Cardiac muscle cell (in vitro differentiated cells and primary cell): ENCODE measurements around the gene SLC12A7. TPM values are rescaled to one million over a fixed set of nuclear protein-coding genes. Genes with fewer than 3 reads are reported as not detected.

Experiments used
- DNase-seq, 2 donors: peaks; one replicate each; pipeline versions ENCODE4 v3.0.0 to v3.0.0-alpha.2; 2010 to 2017; ENCODE audit warnings: low read depth in 1 of 2, low spot score in 1 of 2
- H3K27ac ChIP-seq: fragments of 200-600 bp; sonication (generic); 2 replicates; pipeline ENCODE4 v1.5.1; 2016
- H3K27me3 ChIP-seq: fragments of 200-600 bp; sonication (generic); 2 replicates; pipeline ENCODE4 v1.6.0; 2016; ENCODE audit warnings: control low read depth
- H3K36me3 ChIP-seq: fragments of 200-600 bp; sonication (generic); 2 replicates; pipeline ENCODE4 v1.5.1; 2016; ENCODE audit warnings: control low read depth
- H3K4me1 ChIP-seq: fragments of 200-600 bp; sonication (generic); 2 replicates; pipeline ENCODE4 v1.8.1; 2017; ENCODE audit warnings: low read depth, mild to moderate bottlenecking, mixed run types
- H3K4me3 ChIP-seq: fragments of 200-600 bp; sonication (generic); 2 replicates; pipeline ENCODE4 v1.5.1; 2016; ENCODE audit warnings: mild to moderate bottlenecking
- H3K9me3 ChIP-seq: fragments of 200-600 bp; sonication (generic); 2 replicates; pipeline ENCODE4 v1.5.1; 2017; ENCODE audit warnings: low read depth, mild to moderate bottlenecking, control low read depth
- CTCF ChIP-seq: IDR thresholded peaks from 2 replicates; pipeline ENCODE4 v1.5.1; 2012; ENCODE audit warnings: low read depth, mild to moderate bottlenecking, low read length
- polyA plus RNA-seq: library from polyadenylated mRNA; unstranded; fragments of >200 nt; fragmentation: Nextera tagmentation; extraction: Ambion mirVana; gene quantifications from 2 replicates; pipeline ENCODE4 v1.2.1, GENCODE V29; 2016
- total RNA-seq: library from RNA; depleted of rRNA; stranded (reverse); fragments of >200 nt; gene quantifications from 2 replicates; pipeline ENCODE4 v1.2.3, GENCODE V29; 2016

SLC12A7 gene
- total and polyA plus RNA-seq, 2 experiments from 2014 or later = 14.1 to 29.9 TPM

DNA sequence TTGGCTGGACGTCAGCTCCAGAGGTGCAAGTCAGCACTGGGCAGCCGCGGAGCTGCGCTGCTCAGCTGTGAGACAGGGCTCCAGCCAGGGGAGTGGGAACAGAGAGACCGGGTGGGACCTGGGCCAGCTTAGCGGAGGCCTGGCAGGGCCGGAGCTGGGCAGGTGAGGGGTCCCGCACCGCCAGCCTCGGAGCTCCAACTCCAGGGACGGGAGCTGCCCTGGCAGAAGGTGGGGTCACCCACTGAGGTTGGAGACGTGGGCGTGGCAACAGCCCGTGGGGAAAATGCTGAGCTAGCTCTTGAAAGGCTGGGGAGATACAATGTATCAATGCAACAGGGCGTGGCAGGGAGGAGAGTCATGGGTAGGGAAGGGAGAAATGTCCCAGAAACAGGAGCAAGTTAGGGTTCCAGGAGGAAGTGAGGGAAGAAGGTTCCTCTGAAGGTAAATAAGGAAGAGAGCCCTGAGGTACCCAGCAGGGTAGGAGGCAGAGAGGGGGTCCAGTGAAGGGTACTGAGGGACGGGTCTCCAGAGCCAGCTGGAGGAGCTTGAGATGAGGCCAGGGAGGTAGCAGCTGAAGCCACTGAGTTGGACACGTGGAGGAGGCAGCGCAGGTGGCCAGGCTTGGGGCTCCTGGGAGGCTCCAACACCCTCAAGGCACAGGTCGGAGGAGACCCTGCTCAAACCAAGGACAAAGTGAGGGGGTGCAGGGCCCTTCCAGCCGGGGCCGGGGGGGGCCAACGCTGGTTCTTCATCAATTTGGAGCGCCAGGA lies 104.0 kb downstream of the SLC12A7 start:
- H3K9me3 ChIP-seq = no peaks in the 10 kb centered on the region
- no peak for DNase-seq
- peaks cover 2% of the 10 kb centered on the region for H3K4me1 ChIP-seq
- H3K27me3 ChIP-seq = peaks cover 55% of the 10 kb centered on the region
- no peak overlapping the region for H3K4me3 ChIP-seq
- TF ChIP-seq CTCF = no peak
- H3K36me3 ChIP-seq = no peaks in the 10 kb centered on the region
- no peak overlapping the region for H3K27ac ChIP-seq

- DNase-seq = no peak
- no peak overlapping the region for H3K4me3 ChIP-seq
- H3K36me3 ChIP-seq = no peaks in the 10 kb centered on the region
- no peaks in the 10 kb centered on the region for H3K9me3 ChIP-seq
- no peak overlapping the region for H3K27ac ChIP-seq
- H3K27me3 ChIP-seq = peaks cover 55% of the 10 kb centered on the region
- peaks cover 2% of the 10 kb centered on the region for H3K4me1 ChIP-seq
- no peak for TF ChIP-seq CTCF
Observed at GRCh38 chr5:1007221-1007680, 104.6 kb downstream of the SLC12A7 start.

DNA sequence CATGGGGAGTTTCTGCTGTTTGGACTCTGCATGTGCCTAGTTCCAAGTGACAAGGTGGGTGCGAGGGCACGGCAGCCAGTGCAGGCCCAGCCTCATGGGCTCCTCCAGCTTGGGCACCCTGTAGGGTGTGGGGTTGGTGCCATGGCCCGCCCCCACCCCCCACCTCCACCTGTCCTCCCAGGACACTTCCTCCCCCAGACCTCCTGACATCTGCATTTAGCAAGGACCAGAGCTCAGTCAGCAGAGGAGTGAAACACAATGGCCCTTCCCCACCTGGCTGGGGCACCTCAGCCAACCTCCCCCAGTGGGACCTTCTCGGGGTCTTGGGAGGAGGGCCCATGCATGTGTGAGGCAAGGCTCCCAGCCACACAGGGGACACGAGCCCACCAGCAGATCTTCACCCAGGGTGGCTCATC lies 105.2 kb downstream of the SLC12A7 start:
- H3K9me3 ChIP-seq = no peaks in the 10 kb centered on the region
- no peaks in the 10 kb centered on the region for H3K36me3 ChIP-seq
- H3K4me3 ChIP-seq = no peak overlapping the region
- no peak for DNase-seq
- peaks cover 55% of the 10 kb centered on the region for H3K27me3 ChIP-seq
- no peak overlapping the region for H3K27ac ChIP-seq
- H3K4me1 ChIP-seq = peaks cover 2% of the 10 kb centered on the region
- TF ChIP-seq CTCF = no peak

DNA sequence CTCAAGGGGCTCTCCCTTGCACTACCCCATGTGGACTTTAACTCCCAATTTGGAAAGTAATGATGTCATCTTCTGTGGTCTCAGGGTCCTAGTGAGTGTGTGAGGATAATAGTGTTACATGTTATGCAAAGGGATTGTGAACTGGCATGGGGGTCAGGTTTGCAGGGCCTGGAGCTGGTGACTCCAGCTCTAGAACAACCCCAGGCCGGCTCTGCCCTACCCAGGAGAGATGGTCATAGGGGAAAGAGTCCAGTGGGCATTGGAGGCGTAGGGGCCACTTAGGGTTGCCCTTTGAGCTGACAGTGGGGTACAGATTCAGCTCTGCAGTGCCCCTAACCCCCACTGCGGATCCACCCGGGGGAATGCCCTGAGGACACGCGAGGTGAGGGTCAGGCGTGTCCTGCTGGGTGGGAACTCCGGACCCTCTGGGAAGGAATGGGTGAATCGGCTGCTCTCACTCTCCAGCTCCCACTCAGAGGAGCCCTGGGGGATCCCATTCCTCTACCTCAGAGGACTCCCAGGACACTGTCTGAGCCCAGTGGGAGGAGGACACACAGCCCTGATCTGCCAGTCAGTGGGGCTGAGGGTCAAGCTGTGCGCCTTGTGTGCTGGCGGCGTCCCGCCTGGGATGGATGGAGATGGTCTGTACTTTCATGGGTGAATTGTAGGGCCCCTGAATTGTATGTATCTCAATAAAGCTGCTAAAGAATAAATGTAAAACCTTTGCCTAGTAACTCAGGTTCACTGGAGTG lies 105.8 kb downstream of the SLC12A7 start:
- DNase-seq = no peak
- Histone ChIP-seq H3K36me3 (no peaks in the 10 kb centered on the region), H3K4me1 (peaks cover 2% of the 10 kb centered on the region), H3K27ac (no peak overlapping the region), H3K4me3 (no peak overlapping the region), H3K27me3 (peaks cover 53% of the 10 kb centered on the region), H3K9me3 (no peaks in the 10 kb centered on the region)
- TF ChIP-seq CTCF = no peak

DNA sequence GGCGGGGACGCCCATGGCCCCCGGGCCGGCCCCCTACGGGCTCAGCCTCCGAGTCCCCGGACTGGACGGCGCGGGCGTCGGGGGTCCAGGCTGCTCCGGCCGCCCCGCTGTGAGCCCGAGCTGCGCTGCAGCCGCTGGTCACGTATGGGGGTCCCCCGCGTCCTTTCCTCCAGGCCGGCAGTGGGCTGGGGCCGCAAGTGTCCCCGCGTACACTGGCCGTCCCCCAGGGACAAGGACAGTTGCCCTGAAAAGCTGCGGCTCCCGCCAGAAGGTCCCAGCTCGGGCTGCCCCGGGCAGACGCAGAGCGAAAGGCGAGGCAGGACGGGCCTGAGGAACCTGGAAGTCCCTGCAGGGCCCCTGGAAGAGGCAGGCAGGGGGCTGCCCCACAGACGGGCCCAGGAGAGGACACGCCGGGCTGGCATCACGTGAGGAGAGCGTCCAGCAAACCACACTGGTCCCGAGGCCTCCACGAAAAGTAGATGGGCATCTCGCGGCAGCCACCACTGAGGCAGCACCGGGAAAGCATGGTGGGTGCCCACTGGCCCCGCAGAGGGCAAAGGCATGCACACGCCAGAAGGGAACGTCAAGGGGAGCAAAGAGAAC lies 106.5 kb downstream of the SLC12A7 start:
- peaks cover 2% of the 10 kb centered on the region for H3K4me1 ChIP-seq
- no peak for TF ChIP-seq CTCF
- no peaks in the 10 kb centered on the region for H3K36me3 ChIP-seq
- H3K27me3 ChIP-seq = peaks cover 47% of the 10 kb centered on the region
- no peak for DNase-seq
- peak overlapping the region; percentile 39 for H3K4me3 ChIP-seq
- no peaks in the 10 kb centered on the region for H3K9me3 ChIP-seq
- no peak overlapping the region for H3K27ac ChIP-seq
